Osteoblast (primary cell): Measurements from ENCODE around the gene SLMAP. TPM values are rescaled to one million over a fixed set of nuclear protein-coding genes. Genes with fewer than 3 reads are reported as not detected.

Experiments
- DNase-seq: peaks from one replicate; pipeline ENCODE4 v3.0.0; 2011; ENCODE audit warnings: low spot score, mixed read lengths; ENCODE audit not compliant: insufficient read length; ENCODE audit errors: missing footprints
- H2AFZ ChIP-seq: 2 replicates; pipeline ENCODE4 v1.6.0; 2011; ENCODE audit warnings: mild to moderate bottlenecking, low read length
- H3K27ac ChIP-seq: 2 replicates; pipeline ENCODE4 v1.5.1; 2011; ENCODE audit warnings: mild to moderate bottlenecking, low read depth, low read length, moderate library complexity
- H3K27me3 ChIP-seq: 2 replicates; pipeline ENCODE4 v1.6.0; 2012; ENCODE audit warnings: mild to moderate bottlenecking, control low read depth, inconsistent platforms, low read length, moderate library complexity; ENCODE audit not compliant: insufficient read depth
- H3K36me3 ChIP-seq: 2 replicates; pipeline ENCODE4 v1.5.1; 2011; ENCODE audit warnings: mild to moderate bottlenecking, low read length, control low read depth, moderate library complexity; ENCODE audit not compliant: insufficient read depth
- H3K4me1 ChIP-seq: 2 replicates; pipeline ENCODE4 v1.5.1; 2011; ENCODE audit warnings: mild to moderate bottlenecking, low read length, control low read depth, moderate library complexity; ENCODE audit not compliant: insufficient read depth
- H3K4me2 ChIP-seq: 2 replicates; pipeline ENCODE4 v1.6.0; 2011; ENCODE audit warnings: mild to moderate bottlenecking, low read length; ENCODE audit not compliant: insufficient read depth
- H3K4me3 ChIP-seq: fragments of 200-600 bp; sonication (generic); 3 replicates; pipeline ENCODE4 v1.5.1; 2012; ENCODE audit warnings: mild to moderate bottlenecking, low read length, inconsistent platforms; ENCODE audit not compliant: insufficient read depth
- H3K79me2 ChIP-seq: 2 replicates; pipeline ENCODE4 v1.6.0; 2012; ENCODE audit warnings: mild to moderate bottlenecking, low read length, control low read depth, inconsistent platforms; ENCODE audit not compliant: insufficient read depth
- H3K9me3 ChIP-seq: 2 replicates; pipeline ENCODE4 v1.5.1; 2011; ENCODE audit warnings: low read depth, low read length, control low read depth
- H4K20me1 ChIP-seq: 2 replicates; pipeline ENCODE4 v1.6.0; 2012; ENCODE audit warnings: mild to moderate bottlenecking, low read length, control low read depth; ENCODE audit not compliant: insufficient read depth
- CTCF ChIP-seq: IDR thresholded peaks from 2 replicates; pipeline ENCODE4 v1.5.1; 2011; ENCODE audit warnings: mild to moderate bottlenecking, low read depth, low read length, moderate library complexity; ENCODE audit errors: extremely low read depth
- total RNA-seq: library from RNA; depleted of rRNA; stranded (reverse); fragments of >200 nt; gene quantifications from 2 replicates; pipeline ENCODE4 v1.2.3, GENCODE V29; 2012

The SLMAP gene
- total RNA-seq, 1 donor: 50.7 TPM

- Histone ChIP-seq H3K79me2 (peaks cover 90% of the 10 kb centered on the region), H3K4me2 (no peak overlapping the region), H3K36me3 (peaks cover 5% of the 10 kb centered on the region), H3K27ac (no peak overlapping the region), H3K27me3 (no peaks in the 10 kb centered on the region), H2AFZ (no peak overlapping the region), H4K20me1 (peaks cover 44% of the 10 kb centered on the region), H3K4me3 (no peak overlapping the region), H3K4me1 (no peaks in the 10 kb centered on the region), H3K9me3 (no peaks in the 10 kb centered on the region)
- TF ChIP-seq CTCF: no peak
- no peak for DNase-seq
Observed at GRCh38 chr3:57768595-57768994, 12.5 kb downstream of the SLMAP start.

GRCh38 chr3:57770009-57770827 is 14.1 kb downstream of the SLMAP start:
- H4K20me1 ChIP-seq: peaks cover 31% of the 10 kb centered on the region
- no peak for TF ChIP-seq CTCF

GRCh38 chr3:57772251-57772650 is 16.1 kb downstream of the SLMAP start:
- H3K27me3 ChIP-seq: no peaks in the 10 kb centered on the region
- no peak for TF ChIP-seq CTCF
- no peaks in the 10 kb centered on the region for H3K9me3 ChIP-seq
- H4K20me1 ChIP-seq: peaks cover 30% of the 10 kb centered on the region
- peaks cover under 1% of the 10 kb centered on the region for H3K36me3 ChIP-seq
- no peaks in the 10 kb centered on the region for H3K4me1 ChIP-seq
- no peak overlapping the region for H3K4me3 ChIP-seq
- no peak overlapping the region for H3K4me2 ChIP-seq
- H2AFZ ChIP-seq: no peak overlapping the region
- H3K79me2 ChIP-seq: peaks cover 73% of the 10 kb centered on the region
- H3K27ac ChIP-seq: no peak overlapping the region
- DNase-seq: no peak

More at GRCh38 chr3:57770009-57770827, 14.1 kb downstream of the SLMAP start:
- Histone ChIP-seq H3K4me2 (no peak overlapping the region), H3K27ac (no peak overlapping the region), H3K9me3 (no peaks in the 10 kb centered on the region), H2AFZ (no peak overlapping the region), H3K79me2 (peaks cover 77% of the 10 kb centered on the region), H3K4me3 (no peak overlapping the region), H3K36me3 (peaks cover 5% of the 10 kb centered on the region), H3K4me1 (no peaks in the 10 kb centered on the region), H3K27me3 (no peaks in the 10 kb centered on the region)
- peak; percentile 69 for DNase-seq

- H3K27me3 ChIP-seq: no peaks in the 10 kb centered on the region
- H3K9me3 ChIP-seq: no peaks in the 10 kb centered on the region
- H3K27ac ChIP-seq: no peak overlapping the region
- H4K20me1 ChIP-seq: peaks cover 40% of the 10 kb centered on the region
- no peak overlapping the region for H3K4me2 ChIP-seq
- H2AFZ ChIP-seq: no peak overlapping the region
- peaks cover 60% of the 10 kb centered on the region for H3K79me2 ChIP-seq
- no peak overlapping the region for H3K4me3 ChIP-seq
- TF ChIP-seq CTCF: no peak
- H3K36me3 ChIP-seq: no peaks in the 10 kb centered on the region
- no peaks in the 10 kb centered on the region for H3K4me1 ChIP-seq
- DNase-seq: no peak
Observed at GRCh38 chr3:57777774-57778173, 21.7 kb downstream of the SLMAP start.
